WTC11 (cell line): Measurements from ENCODE around the gene ANKRD33B.

Experiments
- CREB1 ChIP-seq: sonication (generic); formaldehyde crosslinking; IDR thresholded peaks from 2 replicates; pipeline ENCODE4 v1.8.0; 2023; ENCODE audit warnings: mild to moderate bottlenecking, missing genetic modification reagents
- ESRRA ChIP-seq: sonication (generic); formaldehyde crosslinking; IDR thresholded peaks from 2 replicates; pipeline ENCODE4 v1.8.1; 2022; ENCODE audit warnings: mild to moderate bottlenecking, missing genetic modification reagents, borderline replicate concordance
- JUN ChIP-seq: sonication (generic); formaldehyde crosslinking; IDR thresholded peaks from 2 replicates; pipeline ENCODE4 v1.8.0; 2023; ENCODE audit warnings: mild to moderate bottlenecking, missing genetic modification reagents
- TCF7 ChIP-seq: sonication (generic); formaldehyde crosslinking; IDR thresholded peaks from 2 replicates; pipeline ENCODE4 v1.8.0; 2022; ENCODE audit warnings: mild to moderate bottlenecking, low read depth, missing genetic modification reagents, moderate library complexity
- TP53 ChIP-seq: sonication (generic); formaldehyde crosslinking; IDR thresholded peaks from 2 replicates; pipeline ENCODE4 v1.8.1; 2023; ENCODE audit warnings: mild to moderate bottlenecking, missing genetic modification reagents
- ZNF263 ChIP-seq: sonication (generic); formaldehyde crosslinking; IDR thresholded peaks from 2 replicates; pipeline ENCODE4 v1.8.1; 2022; ENCODE audit warnings: low read depth, mild to moderate bottlenecking, moderate library complexity, missing genetic modification reagents
- TF ChIP-seq, protein P1 (sequence below): fragments of 250-450 bp; sonication (Bioruptor Pico); IDR thresholded peaks from 2 replicates; pipeline ENCODE4 v1.9.0; 2021; ENCODE audit warnings: mild to moderate bottlenecking
- TF ChIP-seq, protein P2 (sequence below): sonication (generic); formaldehyde crosslinking; IDR thresholded peaks from 2 replicates; pipeline ENCODE4 v1.8.1; 2022; ENCODE audit warnings: mild to moderate bottlenecking, moderate library complexity, missing genetic modification reagents
- TF ChIP-seq, protein P3 (sequence below): fragments of 200-600 bp; IDR thresholded peaks from 2 replicates; pipeline ENCODE4 v1.8.0; 2022; ENCODE audit warnings: antibody characterized with exemption
- TF ChIP-seq, protein P4 (sequence below): sonication (generic); formaldehyde crosslinking; IDR thresholded peaks from 2 replicates; pipeline ENCODE4 v1.8.1; 2022; ENCODE audit warnings: low read depth, mild to moderate bottlenecking, moderate library complexity, missing genetic modification reagents, borderline replicate concordance

DNA sequence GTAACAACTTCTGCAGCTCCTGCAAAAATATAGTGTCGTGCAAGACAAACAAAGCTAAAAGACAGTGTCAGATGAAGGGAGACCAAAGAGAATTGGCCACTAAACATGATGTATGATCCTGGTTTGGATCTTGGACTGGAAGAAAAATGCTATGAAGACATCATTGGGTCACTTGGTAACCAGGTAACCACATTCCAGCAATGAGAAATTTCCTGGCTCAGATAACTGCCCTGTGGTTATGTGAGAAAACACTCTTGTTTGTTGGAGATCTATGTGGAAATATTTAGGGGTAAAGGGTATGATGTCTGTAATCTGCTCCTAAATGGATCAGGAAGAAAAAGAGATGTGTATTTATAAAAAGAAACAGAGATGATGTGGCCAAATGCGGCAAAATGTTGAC is 45.5 kb upstream of the ANKRD33B start:
- TF ChIP-seq, protein P1, sequence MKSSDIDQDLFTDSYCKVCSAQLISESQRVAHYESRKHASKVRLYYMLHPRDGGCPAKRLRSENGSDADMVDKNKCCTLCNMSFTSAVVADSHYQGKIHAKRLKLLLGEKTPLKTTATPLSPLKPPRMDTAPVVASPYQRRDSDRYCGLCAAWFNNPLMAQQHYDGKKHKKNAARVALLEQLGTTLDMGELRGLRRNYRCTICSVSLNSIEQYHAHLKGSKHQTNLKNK (CRISPR knock-in tag) = no peak
- TF ChIP-seq, protein P2, sequence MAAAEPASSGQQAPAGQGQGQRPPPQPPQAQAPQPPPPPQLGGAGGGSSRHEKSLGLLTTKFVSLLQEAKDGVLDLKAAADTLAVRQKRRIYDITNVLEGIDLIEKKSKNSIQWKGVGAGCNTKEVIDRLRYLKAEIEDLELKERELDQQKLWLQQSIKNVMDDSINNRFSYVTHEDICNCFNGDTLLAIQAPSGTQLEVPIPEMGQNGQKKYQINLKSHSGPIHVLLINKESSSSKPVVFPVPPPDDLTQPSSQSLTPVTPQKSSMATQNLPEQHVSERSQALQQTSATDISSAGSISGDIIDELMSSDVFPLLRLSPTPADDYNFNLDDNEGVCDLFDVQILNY = no peak
- TF ChIP-seq ESRRA (no peak), TP53 (CRISPR knock-in tag) (no peak), CREB1 (CRISPR knock-in tag) (no peak), TCF7 (no peak), ZNF263 (CRISPR knock-in tag) (no peak), JUN (CRISPR knock-in tag) (no peak)
- TF ChIP-seq, protein P3, sequence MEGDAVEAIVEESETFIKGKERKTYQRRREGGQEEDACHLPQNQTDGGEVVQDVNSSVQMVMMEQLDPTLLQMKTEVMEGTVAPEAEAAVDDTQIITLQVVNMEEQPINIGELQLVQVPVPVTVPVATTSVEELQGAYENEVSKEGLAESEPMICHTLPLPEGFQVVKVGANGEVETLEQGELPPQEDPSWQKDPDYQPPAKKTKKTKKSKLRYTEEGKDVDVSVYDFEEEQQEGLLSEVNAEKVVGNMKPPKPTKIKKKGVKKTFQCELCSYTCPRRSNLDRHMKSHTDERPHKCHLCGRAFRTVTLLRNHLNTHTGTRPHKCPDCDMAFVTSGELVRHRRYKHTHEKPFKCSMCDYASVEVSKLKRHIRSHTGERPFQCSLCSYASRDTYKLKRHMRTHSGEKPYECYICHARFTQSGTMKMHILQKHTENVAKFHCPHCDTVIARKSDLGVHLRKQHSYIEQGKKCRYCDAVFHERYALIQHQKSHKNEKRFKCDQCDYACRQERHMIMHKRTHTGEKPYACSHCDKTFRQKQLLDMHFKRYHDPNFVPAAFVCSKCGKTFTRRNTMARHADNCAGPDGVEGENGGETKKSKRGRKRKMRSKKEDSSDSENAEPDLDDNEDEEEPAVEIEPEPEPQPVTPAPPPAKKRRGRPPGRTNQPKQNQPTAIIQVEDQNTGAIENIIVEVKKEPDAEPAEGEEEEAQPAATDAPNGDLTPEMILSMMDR = no peak
- TF ChIP-seq, protein P4, sequence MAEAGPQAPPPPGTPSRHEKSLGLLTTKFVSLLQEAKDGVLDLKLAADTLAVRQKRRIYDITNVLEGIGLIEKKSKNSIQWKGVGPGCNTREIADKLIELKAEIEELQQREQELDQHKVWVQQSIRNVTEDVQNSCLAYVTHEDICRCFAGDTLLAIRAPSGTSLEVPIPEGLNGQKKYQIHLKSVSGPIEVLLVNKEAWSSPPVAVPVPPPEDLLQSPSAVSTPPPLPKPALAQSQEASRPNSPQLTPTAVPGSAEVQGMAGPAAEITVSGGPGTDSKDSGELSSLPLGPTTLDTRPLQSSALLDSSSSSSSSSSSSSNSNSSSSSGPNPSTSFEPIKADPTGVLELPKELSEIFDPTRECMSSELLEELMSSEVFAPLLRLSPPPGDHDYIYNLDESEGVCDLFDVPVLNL = no peak
